Mesenchymal stem cell (in vitro differentiated cells and primary cell): Measurements from ENCODE around the gene PNPLA3.

Experiments
- DNase-seq: peaks from one replicate; pipeline ENCODE4 v3.0.0-alpha.2; 2013
- H2AFZ ChIP-seq: one replicate; pipeline ENCODE4 v1.6.1; 2013; ENCODE audit warnings: low read depth, mild to moderate bottlenecking, control low read depth, inconsistent platforms, low read length, moderate library complexity
- H2AK5ac ChIP-seq: 2 replicates; pipeline ENCODE4 v1.6.1; 2013; ENCODE audit warnings: low read length, moderate library complexity, mild to moderate bottlenecking, inconsistent platforms; ENCODE audit not compliant: severe bottlenecking
- H2BK120ac ChIP-seq: one replicate; pipeline ENCODE4 v1.6.1; 2013; ENCODE audit warnings: low read depth, mild to moderate bottlenecking, inconsistent platforms, low read length, moderate library complexity
- H2BK12ac ChIP-seq, 2 experiments: one replicate each; pipeline ENCODE4 v1.6.1; 2013; ENCODE audit warnings: inconsistent platforms in 2 of 2, low read length in 2 of 2, mild to moderate bottlenecking in 2 of 2, moderate library complexity in 2 of 2, control low read depth in 1 of 2
- H2BK15ac ChIP-seq: one replicate; pipeline ENCODE4 v1.6.1; 2013; ENCODE audit warnings: mild to moderate bottlenecking, low read depth, inconsistent platforms; ENCODE audit not compliant: poor library complexity, severe bottlenecking
- H2BK5ac ChIP-seq: 2 replicates; pipeline ENCODE4 v1.6.1; 2013; ENCODE audit warnings: low read depth, mild to moderate bottlenecking, low read length, control low read depth, inconsistent platforms; ENCODE audit not compliant: poor library complexity, severe bottlenecking
- H3K14ac ChIP-seq, 2 experiments: one replicate each; pipeline ENCODE4 v1.6.1; 2013; ENCODE audit warnings: inconsistent platforms in 2 of 2, low read length in 2 of 2, control low read depth in 1 of 2, mild to moderate bottlenecking in 1 of 2, moderate library complexity in 1 of 2
- H3K18ac ChIP-seq, 2 experiments: one replicate each; pipeline ENCODE4 v1.6.1; 2013; ENCODE audit warnings: inconsistent platforms in 2 of 2, low read length in 2 of 2, control low read depth in 1 of 2, low read depth in 1 of 2, mild to moderate bottlenecking in 1 of 2
- H3K23ac ChIP-seq, 2 experiments: one replicate each; pipeline ENCODE4 v1.6.1; 2013; ENCODE audit warnings: inconsistent platforms in 2 of 2, low read length in 2 of 2, mild to moderate bottlenecking in 2 of 2, moderate library complexity in 2 of 2, control low read depth in 1 of 2
- H3K27ac ChIP-seq: 2 replicates; pipeline ENCODE4 v1.5.1; 2013; ENCODE audit warnings: mild to moderate bottlenecking, moderate library complexity, low read length, control low read depth, inconsistent platforms; ENCODE audit not compliant: poor library complexity, severe bottlenecking
- H3K27me3 ChIP-seq, 2 experiments: 2 replicates each; pipeline versions ENCODE4 v1.6.1 to v1.7.0; 2013; ENCODE audit warnings: low read length in 2 of 2, mild to moderate bottlenecking in 2 of 2, moderate library complexity in 2 of 2, control low read depth in 1 of 2, inconsistent platforms in 1 of 2; ENCODE audit not compliant: control insufficient read depth in 1 of 2, insufficient read depth in 1 of 2
- H3K36me3 ChIP-seq, 2 experiments: 2 replicates each; pipeline versions ENCODE4 v1.6.1 to v1.7.0; 2013; ENCODE audit warnings: low read length in 2 of 2, control low read depth in 1 of 2, inconsistent platforms in 1 of 2, low read depth in 1 of 2, mild to moderate bottlenecking in 1 of 2; ENCODE audit not compliant: insufficient read depth in 2 of 2, control insufficient read depth in 1 of 2
- H3K4ac ChIP-seq, 2 experiments: one replicate each; pipeline ENCODE4 v1.6.1; 2013; ENCODE audit warnings: inconsistent platforms in 2 of 2, low read length in 2 of 2, mild to moderate bottlenecking in 2 of 2, moderate library complexity in 2 of 2, control low read depth in 1 of 2, low read depth in 1 of 2
- H3K4me1 ChIP-seq: 2 replicates; pipeline ENCODE4 v1.6.1; 2013; ENCODE audit warnings: low read depth, low read length, control low read depth; ENCODE audit not compliant: control insufficient read depth, insufficient read depth
- H3K4me2 ChIP-seq: 2 replicates; pipeline ENCODE4 v1.6.1; 2013; ENCODE audit warnings: low read length, mild to moderate bottlenecking, inconsistent platforms; ENCODE audit not compliant: poor library complexity, severe bottlenecking
- H3K4me3 ChIP-seq, 2 experiments: 2 replicates each; pipeline versions ENCODE4 v1.5.1 to v1.7.0; 2013; ENCODE audit warnings: low read length in 2 of 2, mild to moderate bottlenecking in 2 of 2, control low read depth in 1 of 2, low read depth in 1 of 2; ENCODE audit not compliant: insufficient read depth in 1 of 2
- H3K79me1 ChIP-seq: replicated peaks from 2 replicates; pipeline ENCODE4 v1.6.1; 2013; ENCODE audit warnings: mild to moderate bottlenecking, control low read depth, low read length, inconsistent platforms; ENCODE audit not compliant: poor library complexity, severe bottlenecking
- H3K9ac ChIP-seq: 2 replicates; pipeline ENCODE4 v1.7.0; 2013; ENCODE audit warnings: mild to moderate bottlenecking, low read length, moderate library complexity
- H3K9me3 ChIP-seq: 2 replicates; pipeline ENCODE4 v1.7.0; 2013; ENCODE audit warnings: mild to moderate bottlenecking, low read length; ENCODE audit not compliant: control insufficient read depth
- H4K8ac ChIP-seq: one replicate; pipeline ENCODE4 v1.6.1; 2013; ENCODE audit warnings: inconsistent platforms, mild to moderate bottlenecking, low read length, moderate library complexity
- H4K91ac ChIP-seq: one replicate; pipeline ENCODE4 v1.6.1; 2013; ENCODE audit warnings: mild to moderate bottlenecking, low read length, inconsistent platforms
- WGBS: methylation state at CpG from one replicate; pipeline ENCODE4 v1.1.7; 2013; ENCODE audit warnings: mixed read lengths; 5-methylcytosine and 5-hydroxymethylcytosine counted together

The PNPLA3 gene

GRCh38 chr22:43928468-43928867 lies 4.9 kb downstream of the PNPLA3 start:
- H3K18ac ChIP-seq: no peak overlapping the region
- no peak overlapping the region for H2BK120ac ChIP-seq
- H3K9me3 ChIP-seq: no peaks in the 10 kb centered on the region
- H3K27me3 ChIP-seq: no peaks in the 10 kb centered on the region
- no peak overlapping the region for H2BK5ac ChIP-seq
- H2AFZ ChIP-seq: no peak overlapping the region
- no peak overlapping the region for H3K23ac ChIP-seq
- H3K4me2 ChIP-seq: no peak overlapping the region
- WGBS: 97% methylated on average over 5 of the region's 5 CpGs
- H3K36me3 ChIP-seq: peaks cover 44 to 46% of the 10 kb centered on the region in 2 experiments
- no peak overlapping the region for H3K9ac ChIP-seq
- H3K4me3 ChIP-seq: no peak overlapping the region
- no peak overlapping the region for H2BK12ac ChIP-seq
- no peak overlapping the region for H3K14ac ChIP-seq
- no peak overlapping the region for H3K4ac ChIP-seq
- H3K4me1 ChIP-seq: peaks cover 16% of the 10 kb centered on the region
- no peak overlapping the region for H4K91ac ChIP-seq
- H2AK5ac ChIP-seq: no peak overlapping the region
- no peak overlapping the region for H4K8ac ChIP-seq
- no peak overlapping the region for H3K27ac ChIP-seq
- H3K79me1 ChIP-seq: peaks cover 25% of the 10 kb centered on the region
- DNase-seq: no peak
- H2BK15ac ChIP-seq: no peak overlapping the region

GRCh38 chr22:43928908-43929307 lies 5.3 kb downstream of the PNPLA3 start:
- Histone ChIP-seq H2BK15ac (no peak overlapping the region), H3K4me2 (no peak overlapping the region), H2AFZ (no peak overlapping the region), H4K8ac (no peak overlapping the region), H3K9ac (no peak overlapping the region), H3K4me1 (peaks cover 16% of the 10 kb centered on the region), H2BK5ac (no peak overlapping the region), H3K9me3 (no peaks in the 10 kb centered on the region), H3K27me3 (no peaks in the 10 kb centered on the region), H2BK120ac (no peak overlapping the region), H2BK12ac (no peak overlapping the region), H2AK5ac (no peak overlapping the region), H3K4me3 (no peak overlapping the region), H3K27ac (no peak overlapping the region), H3K18ac (no peak overlapping the region), H3K79me1 (peaks cover 25% of the 10 kb centered on the region), H4K91ac (no peak overlapping the region), H3K4ac (no peak overlapping the region), H3K14ac (no peak overlapping the region), H3K23ac (no peak overlapping the region), H3K36me3 (peaks cover 48 to 49% of the 10 kb centered on the region in 2 experiments)
- WGBS: 91% methylated on average over 5 of the region's 6 CpGs
- DNase-seq: no peak

GRCh38 chr22:43931771-43932170 lies 8.2 kb downstream of the PNPLA3 start:
- H4K8ac ChIP-seq: no peak overlapping the region
- H3K4ac ChIP-seq: no peak overlapping the region
- no peak overlapping the region for H3K27ac ChIP-seq
- no peak overlapping the region for H3K23ac ChIP-seq
- H3K9me3 ChIP-seq: no peaks in the 10 kb centered on the region
- DNase-seq: no peak
- H2BK15ac ChIP-seq: no peak overlapping the region
- H3K79me1 ChIP-seq: peaks cover 17% of the 10 kb centered on the region
- no peak overlapping the region for H2AFZ ChIP-seq
- H2AK5ac ChIP-seq: no peak overlapping the region
- H3K4me2 ChIP-seq: no peak overlapping the region
- no peaks in the 10 kb centered on the region for H3K27me3 ChIP-seq
- 88% methylated on average over 4 of the region's 4 CpGs for WGBS
- H2BK120ac ChIP-seq: no peak overlapping the region
- no peak overlapping the region for H2BK12ac ChIP-seq
- peaks cover 2% of the 10 kb centered on the region for H3K4me1 ChIP-seq
- no peak overlapping the region for H2BK5ac ChIP-seq
- no peak overlapping the region for H3K18ac ChIP-seq
- no peak overlapping the region for H3K9ac ChIP-seq
- no peak overlapping the region for H3K14ac ChIP-seq
- no peak overlapping the region for H4K91ac ChIP-seq
- H3K36me3 ChIP-seq: peaks cover 65 to 73% of the 10 kb centered on the region in 2 experiments
- H3K4me3 ChIP-seq: no peak overlapping the region

GRCh38 chr22:43941449-43941848 lies 17.8 kb downstream of the PNPLA3 start:
- no peak overlapping the region for H3K9ac ChIP-seq
- no peak overlapping the region for H2BK15ac ChIP-seq
- H3K23ac ChIP-seq: no peak overlapping the region
- H3K4me1 ChIP-seq: peaks cover 7% of the 10 kb centered on the region
- peaks cover 61 to 75% of the 10 kb centered on the region in 2 experiments for H3K36me3 ChIP-seq
- H3K4ac ChIP-seq: no peak overlapping the region
- H2BK12ac ChIP-seq: no peak overlapping the region
- no peak overlapping the region for H2AFZ ChIP-seq
- H4K91ac ChIP-seq: no peak overlapping the region
- H2BK5ac ChIP-seq: no peak overlapping the region
- H2AK5ac ChIP-seq: no peak overlapping the region
- no peak overlapping the region for H3K4me3 ChIP-seq
- no peaks in the 10 kb centered on the region for H3K27me3 ChIP-seq
- H3K27ac ChIP-seq: no peak overlapping the region
- 96% methylated on average over 6 of the region's 6 CpGs for WGBS
- peaks cover 11% of the 10 kb centered on the region for H3K9me3 ChIP-seq
- no peak overlapping the region for H3K14ac ChIP-seq
- no peak overlapping the region for H2BK120ac ChIP-seq
- no peak for DNase-seq
- H3K18ac ChIP-seq: no peak overlapping the region
- no peak overlapping the region for H3K4me2 ChIP-seq
- no peak overlapping the region for H4K8ac ChIP-seq
- H3K79me1 ChIP-seq: peaks cover 7% of the 10 kb centered on the region
